ENCODE results near the gene LRRC4C.

The LRRC4C gene

GRCh38 chr11:41437006-41437490, 22.4 kb downstream of the LRRC4C start:
- CTCF ChIA-PET, result no interaction called here
- no peak overlapping the region for H3K27ac ChIP-seq
- TF ChIP-seq CTCF (conservative IDR thresholded peaks at IDR 0.05; ENCODE audit: low read depth), result no peak
- POLR2A ChIA-PET (ENCODE audit: low non-redundant PET), result no interaction called here
- no peak for DNase-seq (ENCODE audit: low spot score)

- ChIA-PET CTCF (interaction anchor here (0.6 kb wide), 2 partner anchors 194 to 1251 kb away, joined by 3 read pairs; no protein-coding TSS in a partner anchor), POLR2A (ENCODE audit: low non-redundant PET) (no interaction called here)
- no peak for TF ChIP-seq CTCF (conservative IDR thresholded peaks at IDR 0.05; ENCODE audit: low read depth)
- DNase-seq (ENCODE audit: low spot score), result no peak
- no peak overlapping the region for H3K27ac ChIP-seq
Measured at GRCh38 chr11:41435531-41435930, 23.9 kb downstream of the LRRC4C start.

- no peak for TF ChIP-seq CTCF (conservative IDR thresholded peaks at IDR 0.05; ENCODE audit: low read depth)
- peak; percentile 8 for DNase-seq (ENCODE audit: low spot score)
- ChIA-PET POLR2A (ENCODE audit: low non-redundant PET) (no interaction called here), CTCF (interaction anchor here (0.7 to 0.8 kb wide), 4 partner anchors 16 to 1138 kb away, joined by 3 to 5 read pairs (median 4); no protein-coding TSS in a partner anchor)
- H3K27ac ChIP-seq, result no peak overlapping the region
Measured at GRCh38 chr11:41431784-41432183, 27.7 kb downstream of the LRRC4C start.

- ChIA-PET CTCF (interaction anchor here (0.6 to 0.7 kb wide), 2 partner anchors 670 to 1055 kb away, joined by 3 to 4 read pairs; no protein-coding TSS in a partner anchor), POLR2A (ENCODE audit: low non-redundant PET) (no interaction called here)
- DNase-seq (ENCODE audit: low spot score), result no peak
- TF ChIP-seq CTCF (conservative IDR thresholded peaks at IDR 0.05; ENCODE audit: low read depth), result no peak
- H3K27ac ChIP-seq, result no peak overlapping the region
Measured at GRCh38 chr11:41419901-41420300, 39.6 kb downstream of the LRRC4C start.

- H3K27ac ChIP-seq, result no peak overlapping the region
- TF ChIP-seq CTCF (conservative IDR thresholded peaks at IDR 0.05; ENCODE audit: low read depth), result no peak
- ChIA-PET POLR2A (ENCODE audit: low non-redundant PET) (no interaction called here), CTCF (interaction anchor here (1.0 kb wide), 1 partner anchor 9 kb away, joined by 3 read pairs; no protein-coding TSS in a partner anchor)
- DNase-seq (ENCODE audit: low spot score), result no peak
Measured at GRCh38 chr11:41414771-41415440, 44.5 kb downstream of the LRRC4C start.

GRCh38 chr11:41413843-41414242, 45.6 kb downstream of the LRRC4C start:
- POLR2A ChIA-PET (ENCODE audit: low non-redundant PET), result no interaction called here
- no peak overlapping the region for H3K27ac ChIP-seq
- TF ChIP-seq CTCF (conservative IDR thresholded peaks at IDR 0.05; ENCODE audit: low read depth), result no peak
- CTCF ChIA-PET, result interaction anchor here (0.6 to 0.7 kb wide), 3 partner anchors 86 to 532 kb away, joined by 3 read pairs; no protein-coding TSS in a partner anchor
- DNase-seq (ENCODE audit: low spot score), result no peak
